ENCODE data around the gene IDS. TPM values are rescaled to one million over a fixed set of nuclear protein-coding genes. Genes with fewer than 3 reads are reported as not detected.
"Not testable (repeated sequence)": the region's sequence is repeated elsewhere in the genome, so short reads cannot be mapped to it uniquely, and the experiment has no call there.

Gene IDS
- total RNA-seq, 1 donor from 2014 or later, result 28.3 TPM

DNA sequence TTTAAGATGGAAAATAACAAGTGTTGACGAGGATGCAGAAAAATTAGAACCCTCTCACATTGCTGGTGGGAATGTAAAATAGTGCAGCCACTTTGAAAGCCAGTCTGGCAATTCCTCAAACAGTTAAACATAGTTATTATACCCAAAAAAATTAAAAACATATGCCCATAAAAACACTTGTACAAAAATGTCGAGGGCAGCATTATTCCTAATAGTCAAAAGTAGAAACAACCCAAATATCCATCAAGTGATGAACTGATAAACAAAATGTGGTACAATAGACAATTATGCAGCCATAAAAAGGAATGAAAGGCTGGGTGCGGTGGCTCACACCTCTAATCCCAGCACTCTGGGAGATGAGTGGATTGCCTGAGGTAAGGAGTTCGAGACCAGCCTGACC lies 6.3 kb downstream of the IDS start:
- DNase-seq, result no peak

DNA sequence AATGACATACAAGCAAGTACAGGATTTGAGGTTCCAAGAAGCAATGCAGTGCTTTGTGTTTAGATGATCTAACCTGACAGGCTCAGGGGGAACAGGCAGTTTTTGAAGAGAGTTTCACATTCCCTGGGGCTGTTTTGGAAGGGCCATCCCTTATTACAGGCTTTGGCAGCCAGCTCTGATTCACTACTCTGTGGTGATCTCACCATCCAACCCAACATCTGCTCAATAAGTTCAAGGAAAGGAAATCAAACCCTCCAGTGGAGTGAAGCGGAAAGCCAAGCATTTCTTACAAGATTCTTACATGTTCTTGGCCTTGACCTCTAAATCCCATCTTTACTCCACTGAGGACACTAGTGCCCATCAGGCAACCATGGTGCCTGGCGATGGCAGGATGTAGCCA lies 7.5 kb downstream of the IDS start:
- no peak for DNase-seq

DNA sequence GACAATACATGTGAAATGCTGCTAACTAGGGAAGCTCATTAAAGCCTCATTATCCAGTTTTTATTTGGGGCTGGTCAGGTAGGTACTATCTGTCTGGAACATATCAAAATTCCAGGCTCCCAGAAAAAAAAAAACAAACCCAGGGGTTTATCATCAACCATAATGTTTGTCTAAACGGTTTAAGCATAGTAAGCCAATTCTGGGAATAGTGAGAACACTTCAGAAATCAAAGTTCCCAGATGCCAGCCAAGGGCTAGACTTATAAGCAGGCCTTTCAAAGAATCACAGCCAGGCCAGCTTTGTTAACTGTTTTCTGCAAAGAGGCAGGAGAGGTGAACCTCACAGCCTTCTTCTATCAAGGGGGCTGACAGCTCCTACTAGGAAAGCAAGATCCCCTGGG lies 8.1 kb downstream of the IDS start:
- DNase-seq, result no peak

DNA sequence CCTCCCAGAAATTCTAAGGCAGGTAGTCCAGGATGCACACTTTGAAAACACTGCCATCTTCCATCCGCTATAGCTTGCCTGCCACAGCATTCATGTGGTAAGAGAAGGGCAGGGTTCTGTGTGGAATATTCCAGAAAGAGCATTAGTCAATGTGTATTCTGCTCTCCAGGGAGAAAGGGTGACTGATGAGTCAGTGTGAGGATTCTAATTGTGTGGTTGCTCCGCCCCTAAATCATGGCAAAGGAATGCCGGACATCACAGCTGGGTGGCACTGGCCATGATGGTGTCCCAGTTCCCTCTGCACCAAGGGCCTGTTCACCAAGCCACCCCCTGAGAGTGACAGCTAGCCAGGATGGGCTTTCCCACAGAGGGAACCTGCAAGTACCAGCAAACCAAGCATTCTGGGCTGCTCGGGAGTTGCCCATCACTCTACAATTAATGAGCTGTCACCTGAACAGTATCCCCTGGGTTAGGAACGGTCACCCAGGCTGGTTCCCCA lies 9.5 kb downstream of the IDS start:
- no peak for DNase-seq

DNA sequence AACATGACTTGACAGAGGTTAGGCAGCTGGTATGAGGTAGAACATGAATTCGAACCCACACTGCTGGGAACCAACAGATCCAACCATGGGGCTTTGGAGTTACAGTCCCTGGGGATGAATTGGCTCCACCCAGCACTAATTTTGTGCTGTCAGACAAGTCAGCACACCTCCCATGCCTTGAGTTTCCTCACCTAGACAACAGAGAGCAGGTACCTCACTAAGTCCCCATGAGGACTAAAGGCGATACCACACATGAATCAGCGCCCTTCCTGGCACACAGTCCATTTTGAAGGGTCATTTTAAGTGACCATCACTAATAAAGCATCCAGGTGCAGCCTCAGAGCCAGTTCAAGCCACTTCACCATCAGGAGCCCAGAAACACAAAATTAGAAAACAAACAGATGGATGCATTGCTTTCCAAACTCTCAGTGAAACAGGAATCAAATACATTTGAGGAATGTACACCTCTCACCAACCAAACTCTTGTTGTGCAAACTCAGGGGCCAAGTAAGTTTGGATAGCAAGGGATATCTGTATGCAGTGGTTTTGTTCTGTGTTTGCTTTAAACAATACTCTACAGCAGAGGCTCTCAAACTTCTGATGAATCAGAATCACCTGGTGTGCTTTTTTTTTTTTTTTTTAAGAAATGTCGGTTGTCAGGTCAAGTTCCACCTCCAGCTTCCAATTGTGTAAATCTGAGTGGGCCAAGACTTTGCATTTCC lies 10.1 kb downstream of the IDS start:
- no peak for DNase-seq

DNA sequence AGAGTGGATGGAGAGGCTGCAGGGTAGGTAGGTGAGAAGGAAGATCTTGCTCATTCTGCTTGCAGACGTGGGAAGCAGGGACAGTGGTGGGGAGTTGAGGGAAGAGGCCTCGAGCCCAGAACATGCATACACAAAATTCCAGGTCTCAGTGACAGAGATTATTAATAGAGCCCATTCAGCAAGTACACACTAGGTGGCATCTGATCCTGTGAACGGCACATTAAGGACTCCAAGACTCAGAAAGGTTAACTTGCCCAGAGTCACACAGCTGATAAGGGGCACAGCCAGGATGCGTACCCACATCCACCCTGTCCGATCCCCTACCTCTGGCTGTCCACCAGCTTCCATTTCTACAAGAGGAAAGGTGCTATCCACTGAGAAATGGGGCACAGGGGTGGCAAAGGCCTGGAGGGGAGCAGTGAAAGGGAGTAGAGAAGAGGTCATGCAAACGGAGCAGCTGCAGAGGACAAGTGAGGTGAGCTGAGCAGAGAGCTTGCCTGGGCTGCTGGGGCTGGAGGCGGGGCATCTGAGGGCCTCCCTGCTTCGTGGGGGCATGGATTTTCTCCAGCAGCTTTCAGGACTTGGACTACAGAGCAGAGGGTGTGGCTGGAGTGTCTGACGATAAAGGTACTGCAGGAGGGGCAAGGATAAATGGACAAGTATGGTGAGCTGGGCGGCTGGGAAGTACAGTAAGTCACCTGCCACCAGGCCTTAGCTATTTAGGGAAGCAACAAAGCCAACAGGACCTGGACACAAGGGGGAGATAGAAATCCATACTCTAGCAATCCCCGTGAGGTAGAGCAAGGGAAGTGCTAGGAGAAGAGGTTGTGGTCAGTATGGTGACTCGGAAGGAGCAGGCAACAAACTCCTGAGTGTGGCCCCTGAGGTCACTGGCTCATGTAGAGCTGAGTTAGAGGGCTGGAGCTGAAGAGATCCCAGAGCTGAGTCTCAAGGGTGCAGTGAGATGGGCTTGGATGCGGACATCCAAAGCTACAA lies 11.2 kb downstream of the IDS start:
- DNase-seq, result no peak

DNA sequence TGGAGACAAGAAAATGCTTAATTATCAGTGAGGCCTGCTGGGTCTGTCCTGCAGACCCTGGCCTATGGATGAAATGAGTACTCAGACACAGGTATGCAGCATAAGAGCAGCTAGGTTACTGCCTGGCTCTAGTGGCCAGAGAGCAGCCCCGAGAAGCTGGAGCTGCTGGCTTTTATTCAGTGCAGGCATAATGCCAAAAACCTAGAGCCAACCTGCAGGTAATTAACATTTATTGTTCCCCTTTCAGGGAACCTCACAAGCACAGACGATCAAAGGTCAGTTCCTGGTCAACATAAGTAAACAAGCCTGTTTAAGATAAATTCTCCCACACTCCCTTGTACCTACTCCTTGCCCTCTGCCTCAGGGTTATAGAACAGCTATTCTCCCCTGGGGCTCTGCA lies 13.3 kb downstream of the IDS start:
- DNase-seq, result no peak

DNA sequence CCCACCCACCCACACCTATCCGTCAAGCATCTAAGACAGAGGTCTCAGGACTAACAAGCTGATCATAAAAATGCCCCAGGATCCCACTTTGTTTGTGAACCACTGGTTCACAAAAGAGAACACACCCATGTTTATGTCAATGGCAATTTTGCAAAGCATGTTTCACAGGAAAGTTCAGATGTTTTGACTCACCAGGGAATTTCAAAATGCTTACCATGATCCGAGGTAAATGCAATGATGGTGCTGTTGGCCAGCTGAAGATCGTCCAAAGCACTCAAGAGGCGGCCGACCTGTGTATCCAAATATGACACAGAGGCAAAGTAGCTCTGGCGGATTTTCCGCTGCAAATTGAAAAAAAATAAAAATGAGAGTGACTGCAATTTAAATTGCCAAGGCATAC lies 15.0 kb downstream of the IDS start:
- DNase-seq, result no peak

DNA sequence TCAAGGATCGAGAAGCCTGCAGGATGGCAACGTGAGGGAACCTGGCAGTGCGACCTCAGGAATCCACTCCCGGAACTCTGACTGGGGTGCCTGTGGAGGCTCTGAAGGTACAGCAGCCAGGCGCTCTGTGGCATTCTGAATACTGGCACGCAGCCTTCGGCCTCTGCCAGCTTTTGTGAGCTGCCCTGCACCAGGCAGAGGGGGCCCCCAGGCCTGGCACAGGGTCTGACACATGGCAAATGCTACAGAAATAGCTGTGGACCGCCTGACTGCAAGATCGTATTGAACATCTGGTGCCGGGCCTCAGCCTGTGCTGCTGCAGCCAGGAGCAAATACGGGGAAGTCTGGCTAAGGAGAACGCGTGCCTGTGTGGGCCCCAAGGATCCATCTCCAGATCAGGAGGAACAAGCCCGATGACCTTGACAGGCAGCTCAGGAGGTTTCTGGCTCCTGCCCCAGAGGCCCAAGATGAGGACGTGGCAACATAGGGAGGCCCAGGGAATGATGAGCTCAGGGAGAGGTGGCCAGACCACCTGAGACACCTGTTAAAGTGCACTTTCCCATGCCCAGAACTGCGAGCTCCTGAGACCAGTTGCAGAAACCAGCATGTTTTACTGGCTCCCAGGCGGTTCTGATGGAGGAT lies 16.6 kb downstream of the IDS start:
- not testable (repeated sequence) for DNase-seq

DNA sequence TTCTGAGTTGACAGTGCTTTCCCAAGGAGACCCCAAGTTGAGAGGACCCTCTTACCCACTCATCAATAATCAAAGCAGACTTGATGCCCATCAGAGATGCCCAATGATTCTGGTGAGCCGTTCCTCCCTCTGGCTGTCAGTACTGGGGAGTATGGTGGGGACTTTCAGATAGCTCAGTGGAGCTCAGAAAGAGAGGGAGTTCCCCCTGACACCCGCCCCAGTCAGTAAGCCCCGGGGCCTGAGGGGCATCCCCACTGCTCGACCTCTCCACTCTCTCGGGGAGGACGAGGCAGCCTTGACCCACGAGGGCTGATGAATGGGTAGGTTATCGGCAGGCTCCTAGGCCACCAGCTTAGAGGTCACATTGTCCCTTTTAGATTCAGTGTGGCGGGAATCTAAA lies 17.1 kb downstream of the IDS start:
- not testable (repeated sequence) for DNase-seq

DNA sequence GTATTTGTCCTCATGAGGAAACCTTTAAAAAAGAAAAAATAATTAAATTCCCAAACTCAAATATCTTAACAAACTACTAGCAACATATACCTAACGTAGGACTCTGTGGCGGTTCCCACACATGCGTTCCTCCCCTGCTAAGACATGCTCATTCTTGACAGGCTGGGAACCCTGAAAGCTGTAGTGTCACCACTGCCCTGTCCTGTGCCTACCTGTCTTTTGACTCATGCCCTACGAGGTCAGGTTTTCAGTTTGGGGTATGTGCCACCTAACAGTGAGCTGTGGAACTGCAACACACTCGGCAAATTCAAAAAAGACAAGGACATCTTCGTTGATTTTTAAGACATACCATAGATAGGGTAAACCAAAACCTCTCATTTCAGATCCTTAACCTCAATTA lies 17.8 kb downstream of the IDS start:
- DNase-seq, result no peak

DNA sequence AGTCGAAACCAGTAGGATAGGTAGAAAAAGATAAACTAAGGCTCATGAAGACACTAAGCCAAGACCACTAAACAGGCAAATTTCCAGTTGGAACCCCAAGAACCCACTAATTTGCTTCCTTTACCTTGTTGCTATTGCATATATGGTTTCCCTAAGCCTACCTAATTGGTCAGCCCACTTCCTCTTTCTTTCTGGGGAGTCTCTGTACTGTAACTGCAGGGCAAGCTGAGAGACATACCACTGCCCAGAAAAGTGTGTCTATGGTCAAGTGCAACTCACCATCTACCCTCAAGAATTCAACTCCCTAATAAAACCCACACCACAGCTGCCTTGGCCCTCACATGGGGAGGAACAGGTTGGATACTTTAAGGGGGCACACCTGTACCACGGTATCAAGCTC lies 28.6 kb downstream of the IDS start:
- no peak for DNase-seq

DNA sequence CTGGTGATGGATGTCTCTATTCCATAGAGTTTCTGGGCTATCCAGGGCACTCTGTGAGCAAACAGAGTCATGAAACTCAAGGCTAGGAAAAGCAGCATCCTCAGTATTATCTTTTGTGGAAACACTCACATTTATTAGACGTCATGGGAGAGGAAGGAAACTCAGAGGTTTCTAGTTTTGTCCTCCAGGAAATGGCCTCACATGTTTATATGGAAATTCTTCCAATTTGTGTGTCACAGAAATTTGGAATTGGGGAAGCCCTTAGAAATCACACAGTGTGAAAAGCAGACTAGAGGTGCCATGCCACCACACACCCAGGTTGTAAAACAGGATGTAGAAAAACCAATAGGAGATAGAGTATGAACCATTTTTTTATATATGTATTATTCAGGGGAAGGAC lies 31.1 kb downstream of the IDS start:
- DNase-seq, result no peak

DNA sequence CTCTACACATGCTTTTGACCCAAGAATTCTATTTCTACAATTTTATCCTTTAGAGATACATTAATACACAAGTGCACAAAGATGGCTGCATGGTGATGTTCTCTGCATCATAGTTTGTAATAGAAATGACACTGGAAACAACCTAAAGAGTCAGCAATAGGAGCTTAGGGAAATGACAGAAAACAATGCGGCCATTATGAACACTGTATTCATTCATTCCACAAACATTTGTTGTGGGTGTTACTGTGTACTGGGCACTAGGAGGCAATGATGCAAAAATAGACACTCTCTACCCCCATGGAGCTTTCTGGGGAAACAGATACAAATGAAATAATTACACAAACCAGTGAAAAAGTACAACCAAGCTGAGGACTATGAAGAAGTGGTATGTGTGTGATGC lies 32.0 kb downstream of the IDS start:
- DNase-seq, result no peak

DNA sequence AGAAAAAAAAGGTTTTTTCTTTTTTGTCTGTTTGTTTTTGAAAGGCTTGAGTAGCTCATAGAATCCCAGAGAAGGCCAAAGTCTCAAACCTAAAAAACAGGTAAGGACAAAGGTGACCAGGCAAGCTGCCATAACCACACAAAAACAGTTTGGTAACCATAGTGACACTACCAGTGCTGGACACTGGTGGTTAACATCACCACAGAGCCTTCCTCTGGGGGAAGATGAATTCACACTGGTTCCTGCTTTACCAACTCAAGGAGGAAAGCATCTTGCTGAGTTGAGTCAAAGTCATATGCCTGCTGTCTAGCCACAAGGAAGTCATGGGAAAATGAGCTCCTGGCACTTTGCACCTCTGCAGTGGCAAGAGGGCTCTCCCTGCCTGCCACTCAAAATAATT lies 32.5 kb downstream of the IDS start:
- DNase-seq, result no peak

DNA sequence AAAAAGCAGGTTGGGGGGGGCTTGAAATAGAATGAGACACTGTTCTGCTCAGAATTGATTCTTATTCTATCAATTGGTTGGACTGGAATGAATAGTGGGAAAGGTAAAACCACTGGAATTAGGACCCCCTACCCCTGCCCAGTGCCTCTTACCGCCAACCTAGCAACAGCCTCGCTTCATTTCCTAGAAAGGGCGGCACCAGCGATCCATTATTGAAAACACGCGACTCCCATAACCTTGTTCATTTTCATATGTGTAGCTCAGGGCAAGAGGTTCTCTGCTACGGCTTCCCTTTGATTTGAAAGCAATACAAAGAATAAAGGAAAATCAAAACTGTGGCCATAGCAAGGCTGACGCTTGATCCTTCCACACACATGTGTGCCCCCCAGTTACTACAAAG lies 33.7 kb downstream of the IDS start:
- no peak for DNase-seq

DNA sequence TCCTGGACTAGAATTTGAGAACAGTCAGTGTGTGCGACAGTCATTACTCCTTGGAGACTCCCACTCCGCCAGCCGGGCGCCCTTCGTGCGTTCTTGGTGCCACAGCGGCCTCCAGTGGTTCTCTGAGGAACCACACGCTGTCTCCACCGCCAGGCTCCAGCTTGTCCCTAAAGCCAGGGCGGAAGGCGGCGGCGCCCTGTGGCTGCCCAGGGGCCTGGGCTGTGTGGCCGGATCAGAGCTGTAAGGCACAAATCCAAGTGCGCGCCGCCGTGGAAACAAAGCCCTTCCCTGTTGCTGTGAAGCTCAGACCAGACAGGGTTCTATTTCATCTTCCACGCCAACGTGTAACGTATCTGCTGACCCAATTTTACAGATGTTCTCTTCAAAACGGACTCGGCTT lies 34.2 kb downstream of the IDS start:
- peak; percentile 83 for DNase-seq

DNA sequence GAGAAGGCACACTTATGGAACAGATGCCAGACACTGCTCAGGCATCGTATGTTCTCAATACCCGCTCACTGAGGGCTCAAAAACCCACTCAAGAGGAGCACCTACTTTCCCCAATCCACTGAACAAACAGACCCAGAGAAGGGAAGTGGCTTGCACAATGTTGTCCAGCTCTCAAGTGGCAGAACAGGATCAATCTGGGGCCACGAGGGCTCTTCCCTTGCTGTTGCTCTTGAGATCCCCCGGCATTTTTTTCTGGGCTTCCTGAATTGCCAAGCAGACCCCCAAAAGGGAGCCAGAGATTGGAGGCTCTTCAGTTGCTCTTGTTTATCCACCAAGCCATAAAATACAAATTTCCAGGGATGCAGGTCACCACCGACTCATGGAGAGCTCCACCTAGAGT lies 35.7 kb downstream of the IDS start:
- no peak for DNase-seq

DNA sequence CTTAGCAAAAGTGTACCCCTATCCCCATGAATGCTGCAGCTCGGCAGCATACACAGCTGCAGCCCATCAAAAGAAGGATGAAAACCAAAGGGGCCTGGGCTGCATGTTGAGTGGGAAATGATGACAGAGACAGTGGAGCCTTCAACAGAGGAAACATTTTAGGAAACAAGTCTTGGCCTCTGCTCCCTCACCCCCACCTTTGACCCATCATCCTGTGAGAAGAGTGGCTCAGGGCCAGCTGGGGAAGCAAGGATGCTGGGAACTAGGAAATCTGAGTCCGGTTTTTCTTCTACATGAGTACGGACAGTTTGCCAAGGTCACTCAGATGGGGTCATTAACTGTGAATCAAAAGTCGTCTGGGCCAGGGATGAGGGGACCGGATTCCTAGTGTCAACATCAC lies 37.2 kb downstream of the IDS start:
- DNase-seq, result no peak

DNA sequence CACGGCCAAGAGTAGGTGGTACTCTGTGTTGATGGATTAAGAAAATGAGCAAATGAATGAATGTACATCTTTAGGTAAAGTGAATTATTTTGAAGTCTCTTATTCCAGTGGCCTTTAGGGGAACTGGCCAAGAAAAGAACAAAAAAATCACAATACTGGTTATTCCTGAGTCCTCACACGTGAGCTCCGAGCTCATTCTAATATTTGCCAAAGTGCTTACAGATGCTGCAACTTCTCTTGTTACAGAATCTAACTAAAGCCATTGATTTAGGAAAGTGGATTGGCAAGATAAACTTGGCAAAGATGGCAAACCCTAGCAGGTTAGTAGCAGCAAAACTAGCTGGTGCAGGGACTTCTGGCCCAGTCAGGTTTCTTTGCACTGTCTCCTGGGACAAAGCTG lies 37.6 kb downstream of the IDS start:
- peak; percentile 14 for DNase-seq

DNA sequence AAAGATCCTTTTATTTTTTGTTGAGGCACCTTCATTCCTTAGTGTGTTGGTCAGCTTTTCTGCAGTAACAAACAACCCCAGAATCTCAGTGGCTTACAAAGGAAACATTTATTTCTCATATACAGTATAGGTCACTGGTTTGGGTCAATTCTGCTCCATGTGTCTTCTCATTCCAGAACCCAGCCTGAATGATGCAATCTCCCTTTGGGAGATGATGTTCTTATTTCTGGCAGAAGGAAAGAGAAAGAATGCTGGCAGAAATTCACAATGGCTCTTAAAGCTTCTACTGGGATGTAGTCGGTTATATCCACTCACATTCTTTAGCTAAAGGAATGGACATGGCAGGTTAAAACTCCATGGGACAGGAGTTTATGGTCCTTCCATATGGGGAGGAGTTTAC lies 42.3 kb downstream of the IDS start:
- DNase-seq, result peak; percentile 16

DNA sequence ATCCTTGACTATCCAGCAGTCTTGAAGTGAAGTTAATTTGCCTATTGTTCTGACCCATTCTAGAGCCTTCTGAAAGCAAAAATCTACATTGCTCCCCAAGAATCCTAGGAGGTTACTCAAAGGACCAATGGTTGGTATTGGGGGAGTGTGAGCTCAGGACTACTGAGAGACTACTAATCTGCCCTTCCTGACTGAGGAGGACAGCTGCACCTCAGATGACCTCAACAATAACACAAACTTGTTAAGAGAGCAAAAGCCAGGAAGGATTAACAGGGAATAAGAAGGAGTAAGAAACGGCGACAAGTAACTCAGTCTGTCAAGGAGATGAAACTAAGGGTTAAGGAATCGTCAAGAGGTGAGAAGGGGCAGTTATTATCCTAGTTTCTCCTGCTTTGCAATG lies 43.4 kb downstream of the IDS start:
- DNase-seq, result no peak

DNA sequence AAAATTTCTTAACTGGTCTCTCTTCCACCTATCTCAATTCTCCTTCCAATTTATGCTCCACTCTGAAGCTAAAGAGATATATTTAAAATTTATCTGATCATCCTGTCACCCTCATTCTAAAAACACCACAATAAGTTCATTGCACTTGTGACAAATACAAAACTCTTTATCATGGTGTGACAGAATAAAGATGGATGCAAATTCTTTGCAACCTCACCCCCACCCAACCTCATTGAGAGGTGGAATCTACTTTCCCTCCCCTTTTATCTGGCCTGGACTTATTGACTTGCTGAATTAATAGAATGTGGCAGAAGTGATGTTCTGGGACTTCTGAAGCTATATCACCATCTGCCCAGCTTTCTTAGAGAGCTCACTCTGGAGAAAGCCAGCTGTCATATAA lies 46.5 kb downstream of the IDS start:
- DNase-seq, result no peak

Data from tongue (tissue), 2 donors.